ENCODE results near the gene TAF11L8. TPM values are rescaled to one million over a fixed set of nuclear protein-coding genes. Genes with fewer than 3 reads are reported as not detected.

TAF11L8 gene
- total and polyA plus RNA-seq, 2 experiments from 2014 or later: not detected

GRCh38 chr5:17620627-17621026 is 29.9 kb upstream of the TAF11L8 start:
- H3K4me2 ChIP-seq: no peak overlapping the region
- DNase-seq (ENCODE audit: low spot score) (peak; percentile 77), ATAC-seq (peak; percentile 97)
- H3K9me2 ChIP-seq (ENCODE audit: insufficient read depth): no peaks in the 10 kb centered on the region
- no peaks in the 10 kb centered on the region for H3K4me1 ChIP-seq (ENCODE audit: insufficient read depth)
- peak overlapping the region; percentile 59; the same call in 1 of the 2 replicates for H2AFZ ChIP-seq
- Mint-ChIP-seq H3K4me1 (no peaks in the 10 kb centered on the region), H3K4me3 (no peak overlapping the region), H3K27me3 (ENCODE audit: insufficient read depth, low read depth, poor library complexity) (peaks cover 3% of the 10 kb centered on the region), H3K36me3 (ENCODE audit: low read depth) (no peaks in the 10 kb centered on the region), H3K27ac (no peak overlapping the region), H3K9me3 (no peaks in the 10 kb centered on the region)
- no peak overlapping the region for H3K27ac ChIP-seq (ENCODE audit: low read depth)
- no peaks in the 10 kb centered on the region for H3K36me3 ChIP-seq (ENCODE audit: insufficient read depth)
- H3K4me3 ChIP-seq: no peak overlapping the region
- TF ChIP-seq STAT1 (IDR thresholded peaks at IDR 0.05; ENCODE audit: unreplicated experiment): no peak
- peak; percentile 74 to 81 for TF ChIP-seq CTCF (conservative IDR thresholded peaks at IDR 0.05; ENCODE audit: low read depth in 2 of 2)
- no peaks in the 10 kb centered on the region for H3K79me2 ChIP-seq (replicated peaks; ENCODE audit: insufficient read depth)
- H3K27me3 ChIP-seq (ENCODE audit: insufficient read depth): no peaks in the 10 kb centered on the region
- no peaks in the 10 kb centered on the region for H4K20me1 ChIP-seq (replicated peaks; ENCODE audit: insufficient read depth)
- no peaks in the 10 kb centered on the region for H3F3A ChIP-seq (replicated peaks; ENCODE audit: low read depth)

GRCh38 chr5:17619354-17619753 is 28.6 kb upstream of the TAF11L8 start:
- H3K27me3 Mint-ChIP-seq (ENCODE audit: insufficient read depth, low read depth, poor library complexity): peaks cover 3% of the 10 kb centered on the region
- no peaks in the 10 kb centered on the region for H3K36me3 ChIP-seq (ENCODE audit: insufficient read depth)
- no peaks in the 10 kb centered on the region for H3F3A ChIP-seq (replicated peaks; ENCODE audit: low read depth)
- no peaks in the 10 kb centered on the region for H3K27me3 ChIP-seq (ENCODE audit: insufficient read depth)
- no peaks in the 10 kb centered on the region for H3K79me2 ChIP-seq (replicated peaks; ENCODE audit: insufficient read depth)
- H3K4me1 Mint-ChIP-seq: no peaks in the 10 kb centered on the region
- no peaks in the 10 kb centered on the region for H3K36me3 Mint-ChIP-seq (ENCODE audit: low read depth)
- H3K27ac ChIP-seq (ENCODE audit: low read depth): no peak overlapping the region
- H4K20me1 ChIP-seq (replicated peaks; ENCODE audit: insufficient read depth): no peaks in the 10 kb centered on the region
- no peak overlapping the region for H3K4me2 ChIP-seq
- H3K27ac Mint-ChIP-seq: no peak overlapping the region
- H3K9me2 ChIP-seq (ENCODE audit: insufficient read depth): no peaks in the 10 kb centered on the region
- DNase-seq (ENCODE audit: low spot score) (no peak), ATAC-seq (no peak)
- H3K4me3 Mint-ChIP-seq: no peak overlapping the region
- H3K9me3 Mint-ChIP-seq: no peaks in the 10 kb centered on the region
- H2AFZ ChIP-seq: no peak overlapping the region
- no peak overlapping the region for H3K4me3 ChIP-seq
- H3K4me1 ChIP-seq (ENCODE audit: insufficient read depth): no peaks in the 10 kb centered on the region
- no peak for TF ChIP-seq NANOG (IDR thresholded peaks at IDR 0.05; ENCODE audit: borderline replicate concordance)
- TF ChIP-seq CREB1 (CRISPR knock-in tag; IDR thresholded peaks at IDR 0.05; ENCODE audit: low read depth): no peak
- TF ChIP-seq REST (IDR thresholded peaks at IDR 0.05; ENCODE audit: unreplicated experiment): no peak
- TF ChIP-seq ZNF114 (CRISPR knock-in tag; IDR thresholded peaks at IDR 0.05): no peak
- no peak for TF ChIP-seq CTCF (conservative IDR thresholded peaks at IDR 0.05; ENCODE audit: low read depth in 2 of 2)
- no peak for TF ChIP-seq ZNF331 (CRISPR knock-in tag; IDR thresholded peaks at IDR 0.05; ENCODE audit: low read depth)
- no peak for TF ChIP-seq ZNF462 (CRISPR knock-in tag; IDR thresholded peaks at IDR 0.05)

Measured in GM23338 (cell line).